T47D (cell line): ENCODE data around the gene PSG3.
"Not testable (repeated sequence)": the region's sequence is repeated elsewhere in the genome, so short reads cannot be mapped to it uniquely, and the experiment has no call there.

Experiments
- DNase-seq, 2 experiments: peaks; one replicate each; pipeline versions ENCODE4 v3.0.0 to v3.0.0-alpha.2; 2011 to 2012; ENCODE audit warnings: low read depth in 1 of 2, low spot score in 1 of 2
- JUND ChIP-seq: IDR thresholded peaks from 2 replicates; pipeline ENCODE4 v1.6.1; 2012; ENCODE audit warnings: low read depth
- in situ Hi-C: cut with HindIII; loops from 2 replicates; pipeline ENCODE4 v1.10.0; 2016; ENCODE audit warnings: low sequenced_read_pairs, low pct_unique_long_range_greater_than_20kb

Gene PSG3

GRCh38 chr19:42740381-42740780 is at the start of gene PSG3:
PSG3 (minus strand) TSS chr19:42740481; CDS start chr19:42740384, 97 bp downstream.
- DNase-seq, in situ Hi-C loops: not testable (repeated sequence)

GRCh38 chr19:42788766-42789165 is 48.5 kb upstream of the PSG3 start:
- in situ Hi-C loops, DNase-seq: not testable (repeated sequence)

- in situ Hi-C loops, DNase-seq: not testable (repeated sequence)
Observed at GRCh38 chr19:42787766-42788165, 47.5 kb upstream of the PSG3 start.

- in situ Hi-C loops = not testable (repeated sequence)
- peak in 1 of 2 experiments; percentile 65 for DNase-seq
Observed at GRCh38 chr19:42776750-42777612, 36.7 kb upstream of the PSG3 start.

GRCh38 chr19:42774510-42775158 is 34.4 kb upstream of the PSG3 start:
- DNase-seq, in situ Hi-C loops: not testable (repeated sequence)

GRCh38 chr19:42767319-42767718 is 27.0 kb upstream of the PSG3 start:
- DNase-seq, in situ Hi-C loops: not testable (repeated sequence)

GRCh38 chr19:42766871-42767270 is 26.6 kb upstream of the PSG3 start:
- DNase-seq, in situ Hi-C loops: not testable (repeated sequence)

- in situ Hi-C loops = no loop called here
- TF ChIP-seq JUND = no peak
- DNase-seq = no peak
Observed at GRCh38 chr19:42764836-42765235, 24.6 kb upstream of the PSG3 start.

GRCh38 chr19:42762789-42763188 is 22.5 kb upstream of the PSG3 start:
- no peak for DNase-seq
- in situ Hi-C loops = no loop called here
- TF ChIP-seq JUND = no peak

GRCh38 chr19:42761924-42762295 is 21.6 kb upstream of the PSG3 start:
- in situ Hi-C loops, DNase-seq: not testable (repeated sequence)

- in situ Hi-C loops, DNase-seq: not testable (repeated sequence)
Observed at GRCh38 chr19:42760954-42761923, 21.0 kb upstream of the PSG3 start.

- in situ Hi-C loops = not testable (repeated sequence)
- DNase-seq = peak in 1 of 2 experiments; percentile 11
Observed at GRCh38 chr19:42758667-42759066, 18.4 kb upstream of the PSG3 start.

GRCh38 chr19:42752246-42752645 is 12.0 kb upstream of the PSG3 start:
- in situ Hi-C loops, DNase-seq: not testable (repeated sequence)

DNA sequence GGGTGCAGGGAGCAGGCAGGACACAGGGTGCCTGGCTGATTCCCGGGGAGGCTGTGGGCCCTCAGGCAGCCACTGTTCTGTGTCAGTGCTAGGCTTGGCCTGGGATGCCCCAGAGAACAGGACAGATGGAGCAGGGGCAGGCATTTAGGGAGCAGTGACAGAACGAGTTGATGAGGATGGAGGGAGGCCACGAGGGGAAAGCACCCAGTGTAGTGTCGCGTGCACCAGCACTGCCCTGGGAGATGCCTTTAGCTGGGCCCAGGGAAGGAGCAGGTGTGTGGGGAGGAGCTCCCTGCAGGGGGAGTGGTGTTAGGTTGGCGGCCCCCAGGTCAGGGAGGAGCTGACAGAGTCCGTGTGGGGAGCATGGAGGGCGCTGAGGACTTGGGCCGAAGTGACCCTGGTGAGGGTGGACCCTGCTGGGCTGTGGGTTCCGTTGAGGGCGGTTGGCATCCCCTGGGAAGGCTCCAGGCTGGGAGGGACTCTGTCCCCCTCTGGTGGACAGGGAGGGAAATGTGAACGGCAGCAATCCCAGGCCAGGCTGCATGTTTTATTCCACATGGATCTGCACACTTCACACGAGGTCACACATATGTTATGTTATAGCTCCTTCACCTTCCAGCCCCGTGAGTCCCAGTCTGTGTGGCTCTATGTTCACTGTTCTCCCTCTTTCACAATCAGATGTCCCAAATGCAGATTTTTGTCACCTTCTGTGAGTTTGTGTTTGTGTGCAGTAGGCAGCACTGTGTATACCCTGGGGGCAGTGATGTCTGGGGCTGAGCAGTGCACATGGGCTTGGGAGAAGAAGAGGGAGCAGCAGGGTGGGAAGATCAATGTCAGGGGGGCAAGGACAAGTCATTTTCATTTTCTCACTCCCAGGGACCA is 1.7 kb upstream of the PSG3 start:
- in situ Hi-C loops = not testable (repeated sequence)
- peak in 1 of 2 experiments; percentile 2 for DNase-seq

DNA sequence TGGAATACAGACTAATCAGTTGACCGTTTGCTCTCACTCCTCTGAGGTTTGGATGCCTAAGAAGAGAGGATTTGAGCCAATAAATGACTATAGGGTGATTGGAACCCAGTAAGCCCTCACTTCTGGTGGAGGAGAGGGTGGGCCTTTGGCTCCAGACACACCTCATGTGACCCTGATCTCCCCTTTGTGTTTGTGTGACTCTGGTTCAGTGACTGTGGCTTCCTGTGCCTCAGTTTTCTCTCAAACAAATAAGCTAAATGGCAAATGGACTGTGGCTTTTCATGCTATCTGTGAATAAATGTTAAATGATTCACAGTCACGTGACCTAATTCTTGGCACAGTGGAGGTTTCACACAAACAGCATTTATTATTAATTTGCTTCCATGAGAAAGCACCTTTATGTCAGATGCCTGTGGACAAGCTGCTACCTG is 2.7 kb downstream of the PSG3 start:
- in situ Hi-C loops, DNase-seq: not testable (repeated sequence)

GRCh38 chr19:42728341-42728740 is 11.9 kb downstream of the PSG3 start:
- DNase-seq, in situ Hi-C loops: not testable (repeated sequence)

DNA sequence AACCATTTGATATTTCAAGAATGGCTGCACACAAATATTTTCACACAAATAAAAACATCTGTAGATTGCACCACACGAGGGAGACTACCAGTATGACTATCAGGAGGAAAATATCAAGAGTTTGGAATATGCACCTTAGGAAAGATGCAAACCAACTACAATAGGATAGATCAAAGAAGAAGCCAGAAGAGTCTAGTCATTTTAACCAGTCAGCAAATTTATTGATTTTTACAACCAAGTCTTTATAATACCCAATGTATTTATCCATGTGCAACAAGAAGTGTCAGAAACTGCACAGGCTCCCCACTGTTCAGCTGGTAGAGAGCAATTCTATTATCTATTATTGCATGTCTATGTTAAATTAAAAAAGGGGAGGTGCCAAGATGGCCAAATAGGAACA is 26.3 kb downstream of the PSG3 start:
- in situ Hi-C loops, DNase-seq: not testable (repeated sequence)
